Measurements from ENCODE around the gene UBE3D.
"Not testable (repeated sequence)": the region's sequence is repeated elsewhere in the genome, so short reads cannot be mapped to it uniquely, and the experiment has no call there.

The UBE3D gene

DNA sequence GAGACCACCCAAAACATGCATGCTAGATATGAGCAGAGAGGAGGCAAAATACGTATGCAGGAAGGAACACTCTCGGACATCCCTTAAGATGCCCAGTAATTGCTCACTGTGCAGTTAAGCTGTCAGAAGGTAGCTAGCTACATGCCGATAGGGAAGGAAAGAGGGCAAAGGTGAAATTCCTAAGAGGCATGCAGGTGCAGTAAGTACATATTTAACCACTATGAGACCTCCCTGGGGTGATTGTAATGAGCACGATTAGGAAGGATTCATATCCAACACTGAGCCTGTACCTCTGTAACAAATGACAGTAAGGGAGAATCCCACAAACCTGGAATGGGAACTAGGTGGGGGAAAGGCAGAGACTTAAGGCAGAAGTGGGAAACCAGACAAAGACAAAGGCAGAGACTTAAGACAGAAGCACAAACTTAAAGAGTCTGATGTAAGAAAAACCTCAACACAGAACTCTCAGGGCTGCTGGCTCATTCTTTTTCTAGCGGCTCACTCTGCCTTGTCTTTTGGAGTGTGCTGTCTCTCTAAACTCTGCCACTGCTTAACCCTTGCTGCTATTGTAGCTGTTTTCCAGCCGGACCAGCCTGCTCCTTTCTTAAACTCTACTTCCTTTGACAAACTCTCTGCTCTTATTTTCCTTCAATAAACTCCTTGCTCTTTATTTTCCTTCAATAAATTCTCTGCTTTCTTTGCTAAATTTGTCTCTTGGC lies 148.1 kb downstream of the UBE3D start:
- no peak overlapping the region for H3K4me3 ChIP-seq (ENCODE audit: low read depth, low read length)

GRCh38 chr6:82915666-82916065 lies 150.0 kb downstream of the UBE3D start:
- no peak overlapping the region for H3K4me3 ChIP-seq (ENCODE audit: low read depth, low read length)

DNA sequence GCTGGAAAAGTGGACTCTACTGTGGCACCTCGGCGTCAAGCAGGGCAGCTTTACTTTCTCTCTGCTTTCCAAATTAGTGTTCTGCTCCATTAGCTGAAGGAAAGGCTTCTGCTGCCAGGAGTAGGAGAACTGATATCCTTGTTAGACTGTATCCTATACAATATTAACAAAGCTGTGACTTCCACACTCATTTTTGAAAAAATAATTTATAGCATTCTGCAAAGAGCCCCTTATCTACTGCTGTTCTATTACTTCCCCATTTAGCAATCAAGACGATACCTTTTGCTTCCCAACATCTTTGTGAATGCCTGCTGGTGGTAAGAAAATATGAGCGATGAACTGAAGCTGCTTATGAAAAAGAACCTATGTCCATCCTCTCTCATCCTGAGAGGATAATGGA lies 151.1 kb downstream of the UBE3D start:
- no peak overlapping the region for H3K4me3 ChIP-seq (ENCODE audit: low read depth, low read length)

DNA sequence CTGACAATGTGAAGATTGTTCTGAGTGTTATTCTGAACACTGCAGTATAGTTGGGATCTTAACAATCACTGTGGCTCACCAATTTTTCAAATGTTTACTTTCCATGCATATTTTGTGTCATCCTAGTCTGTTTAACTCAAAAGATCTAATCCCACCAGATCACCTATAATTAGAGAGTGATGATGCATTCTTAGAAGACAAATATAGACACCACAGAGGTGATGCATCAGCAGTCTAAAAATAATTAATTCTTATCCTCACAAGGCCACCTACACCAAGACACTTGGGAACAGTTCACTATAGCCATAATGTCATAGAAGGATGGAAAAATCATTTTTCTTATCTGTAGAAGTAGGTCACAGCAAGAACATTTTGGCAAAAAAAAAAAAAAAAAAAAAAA lies 154.8 kb downstream of the UBE3D start:
- H3K4me3 ChIP-seq (ENCODE audit: low read depth, low read length): no peak overlapping the region

DNA sequence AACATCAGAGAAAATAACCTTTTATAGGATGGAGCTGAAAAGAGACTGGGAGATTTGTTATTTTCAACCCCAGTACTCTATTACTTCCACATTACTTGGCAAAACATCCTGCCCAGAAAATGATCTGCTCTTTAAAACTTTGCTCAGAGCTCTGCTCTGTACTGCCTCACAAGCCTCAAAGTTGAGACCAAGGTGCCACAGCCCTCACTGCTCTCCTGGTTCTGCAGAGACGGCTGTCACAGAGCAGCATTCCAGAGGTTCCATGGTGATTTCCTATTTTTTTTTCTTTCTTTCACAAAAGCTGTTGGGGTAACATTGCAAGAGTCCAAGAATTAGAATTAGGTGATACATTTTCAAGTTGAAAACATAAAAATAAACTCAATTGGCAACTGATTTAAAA lies 155.2 kb downstream of the UBE3D start:
- no peak overlapping the region for H3K4me3 ChIP-seq (ENCODE audit: low read depth, low read length)

- H3K4me3 ChIP-seq (ENCODE audit: low read depth, low read length): no peak overlapping the region
Measured at GRCh38 chr6:82909551-82909950, 156.1 kb downstream of the UBE3D start.

DNA sequence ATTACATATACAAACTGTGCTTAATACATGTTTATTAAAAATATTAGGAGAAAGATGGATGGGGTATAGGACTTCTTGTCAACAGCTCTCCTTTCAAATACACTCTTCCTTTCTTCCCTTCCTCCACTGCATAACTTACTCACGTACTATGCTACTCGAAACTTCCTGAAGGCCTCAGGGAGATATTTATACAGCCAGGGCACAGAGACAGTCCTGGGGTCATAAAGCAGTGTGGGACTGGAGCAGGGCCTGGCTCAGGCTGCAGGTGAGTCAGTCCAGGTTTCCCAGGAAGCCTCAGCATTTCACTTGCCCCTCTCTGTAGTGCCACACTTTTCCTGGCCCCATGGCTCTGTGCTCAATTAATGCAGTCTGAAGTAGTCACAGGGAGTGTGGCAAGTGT lies 157.0 kb downstream of the UBE3D start:
- H3K4me3 ChIP-seq (ENCODE audit: low read depth, low read length): no peak overlapping the region

- H3K4me3 ChIP-seq (ENCODE audit: low read depth, low read length): no peak overlapping the region
Measured at GRCh38 chr6:82906951-82907350, 158.7 kb downstream of the UBE3D start.

DNA sequence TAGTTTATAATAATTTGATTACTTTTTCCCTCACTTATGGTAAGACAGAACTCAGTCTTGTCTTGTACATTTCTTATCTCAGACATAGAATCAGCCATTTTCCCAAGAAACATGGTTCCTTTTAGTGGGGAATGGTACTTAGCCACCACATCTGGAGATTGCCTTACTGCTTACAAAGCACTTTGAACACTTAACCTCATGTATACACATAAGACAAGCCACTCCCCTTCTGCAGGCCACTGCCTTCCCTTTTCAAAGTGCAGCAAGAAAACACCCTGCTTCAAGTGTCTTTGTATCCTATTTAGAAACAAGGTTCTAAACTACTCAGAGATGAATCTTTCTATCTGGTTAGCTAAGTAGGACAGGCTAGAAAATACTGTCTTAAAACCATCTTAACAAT lies 159.2 kb downstream of the UBE3D start:
- H3K4me3 ChIP-seq (ENCODE audit: low read depth, low read length): no peak overlapping the region

DNA sequence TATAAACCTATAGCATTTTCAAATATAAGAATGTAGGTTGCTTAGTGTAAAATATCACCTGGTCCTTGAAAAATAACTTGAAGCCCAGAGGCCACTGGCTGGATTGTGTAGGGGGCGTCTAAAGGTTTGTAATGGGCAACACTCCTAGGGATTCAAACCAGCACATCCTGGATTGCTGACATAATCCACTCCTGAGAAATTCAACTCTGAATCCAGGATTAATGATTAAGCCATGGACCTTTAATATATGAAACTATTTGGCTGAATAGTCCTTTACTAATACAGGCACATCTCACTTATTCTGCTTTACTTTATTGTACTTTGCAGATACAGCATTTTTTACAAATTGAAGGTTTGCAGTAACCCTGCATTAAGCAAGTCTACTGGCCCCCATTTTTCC lies 160.8 kb downstream of the UBE3D start:
- H3K4me3 ChIP-seq (ENCODE audit: low read depth, low read length): no peak overlapping the region

DNA sequence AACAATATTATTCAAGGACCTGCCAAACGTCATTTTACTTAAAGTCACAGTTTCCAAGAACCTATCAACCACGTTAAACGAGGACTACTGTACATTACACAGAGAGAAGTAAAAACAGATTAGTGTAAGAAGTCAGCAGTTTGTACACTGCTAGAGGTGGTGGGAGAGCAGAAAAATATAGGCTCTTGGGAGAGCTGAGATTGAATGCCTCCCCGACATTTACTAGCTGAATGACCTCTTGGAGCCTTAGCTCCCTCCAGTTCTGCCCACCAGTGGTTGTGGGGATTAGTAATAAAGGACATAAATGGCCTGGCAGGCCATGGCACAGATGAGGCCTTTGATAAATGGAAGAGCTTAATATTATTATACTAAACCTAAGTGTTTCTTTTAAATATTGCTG lies 161.4 kb downstream of the UBE3D start:
- no peak overlapping the region for H3K4me3 ChIP-seq (ENCODE audit: low read depth, low read length)

- no peak overlapping the region for H3K4me3 ChIP-seq (ENCODE audit: low read depth, low read length)
Measured at GRCh38 chr6:82902290-82902689, 163.4 kb downstream of the UBE3D start.

DNA sequence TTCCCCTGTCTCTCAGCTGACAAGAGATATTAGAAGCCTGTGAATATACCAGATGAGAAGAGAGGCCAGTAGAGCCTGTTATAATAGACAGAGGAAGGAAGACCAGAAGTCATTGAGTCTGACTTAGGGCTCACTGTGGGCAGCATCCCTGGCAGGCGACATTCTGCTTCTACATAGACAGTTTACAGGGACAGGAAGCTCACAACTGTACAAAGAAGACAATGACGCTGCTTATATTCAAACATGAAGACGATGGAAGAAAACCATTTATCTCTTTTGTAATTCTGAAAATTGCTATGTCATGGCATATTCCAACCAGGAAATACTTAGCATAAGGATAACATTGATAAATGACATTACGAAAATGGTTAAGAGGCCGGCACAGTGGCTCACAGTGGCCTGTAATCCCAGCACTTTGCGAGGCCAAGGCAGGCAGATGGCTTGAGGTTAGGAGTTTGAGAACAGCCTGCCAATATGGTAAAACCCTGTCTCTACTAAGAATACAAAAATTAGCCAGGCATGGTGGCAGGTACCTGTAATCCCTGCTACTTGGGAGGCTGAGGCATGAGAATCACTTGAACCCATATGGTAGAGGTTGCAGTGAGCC lies 170.9 kb downstream of the UBE3D start:
- H3K4me3 ChIP-seq (ENCODE audit: low read depth, low read length): no peak overlapping the region

DNA sequence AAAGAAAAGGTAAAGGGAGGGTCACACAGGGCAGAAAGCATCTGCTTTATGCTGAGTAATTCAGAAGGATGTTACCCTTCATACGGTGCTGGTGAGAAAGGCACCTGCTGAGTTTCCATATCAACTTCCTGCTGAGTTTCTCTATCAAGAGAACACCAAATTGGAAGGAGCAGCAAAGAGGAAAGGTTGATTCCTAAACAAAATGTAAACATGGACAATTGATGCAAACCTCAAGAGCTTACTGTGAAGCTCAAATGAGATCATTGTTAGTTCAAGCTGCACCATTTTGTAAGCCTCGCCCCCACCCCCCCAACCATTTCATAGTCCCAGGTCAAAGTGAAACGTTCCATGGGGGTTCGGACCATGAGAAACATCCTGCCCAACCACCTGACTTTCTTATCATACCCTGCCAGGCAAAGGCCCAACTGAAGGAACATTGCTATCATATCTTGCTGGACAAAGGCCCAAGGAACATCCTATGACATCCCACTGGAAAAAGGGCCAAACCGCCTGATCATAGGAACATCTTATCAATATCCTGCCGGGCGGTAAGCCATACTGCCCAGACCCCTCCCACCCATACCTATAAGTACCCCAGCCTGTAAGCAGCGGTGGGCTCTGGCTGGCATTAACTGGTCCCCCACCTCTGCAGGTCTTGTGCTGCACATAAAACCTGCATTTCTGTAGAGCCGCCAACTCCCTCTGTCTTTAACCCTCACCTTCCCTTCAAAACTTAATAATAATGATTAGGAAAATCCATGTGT lies 171.6 kb downstream of the UBE3D start:
- H3K4me3 ChIP-seq (ENCODE audit: low read depth, low read length): no peak overlapping the region

DNA sequence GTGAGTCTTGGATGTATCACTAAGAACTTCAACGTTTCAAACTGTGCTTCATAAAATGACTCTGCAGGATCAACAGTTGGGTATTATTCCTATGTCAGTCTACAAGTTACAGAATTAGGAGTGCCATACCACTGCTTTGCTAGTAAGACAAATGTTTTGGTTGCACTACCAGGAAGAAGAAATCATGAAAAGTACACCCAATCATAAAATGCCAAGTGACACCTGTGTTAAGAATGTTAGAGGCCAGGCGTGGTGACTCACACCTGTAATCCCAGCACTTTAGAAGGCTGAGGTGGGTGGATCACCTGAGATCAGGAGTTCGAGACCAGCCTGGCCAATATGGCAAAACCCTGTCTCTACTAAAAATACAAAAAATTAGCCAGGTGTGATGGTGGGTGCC lies 174.1 kb downstream of the UBE3D start:
- not testable (repeated sequence) for H3K4me3 ChIP-seq (ENCODE audit: low read depth, low read length)

DNA sequence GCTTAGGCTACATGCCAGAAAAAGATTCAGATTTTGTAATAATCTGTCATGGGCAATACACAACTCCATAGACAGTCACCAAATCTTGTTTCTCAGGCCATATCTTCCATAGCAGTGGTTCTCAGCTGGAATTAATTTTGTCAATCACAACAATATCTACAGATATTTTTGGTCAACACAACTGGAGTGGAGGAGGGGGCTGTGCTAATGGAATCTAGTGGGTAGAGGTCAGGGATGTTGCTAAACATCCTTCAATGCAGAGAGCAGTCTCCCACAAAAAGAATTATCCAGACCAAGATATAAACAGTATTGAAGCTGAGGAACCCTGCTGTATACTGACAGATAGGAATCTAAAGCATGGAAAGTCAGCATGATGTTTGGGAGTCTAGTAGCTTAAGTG lies 174.6 kb downstream of the UBE3D start:
- H3K4me3 ChIP-seq (ENCODE audit: low read depth, low read length): no peak overlapping the region

- no peak overlapping the region for H3K4me3 ChIP-seq (ENCODE audit: low read depth, low read length)
Measured at GRCh38 chr6:82890240-82890639, 175.4 kb downstream of the UBE3D start.

GRCh38 chr6:82889143-82889542 lies 176.5 kb downstream of the UBE3D start:
- no peak overlapping the region for H3K4me3 ChIP-seq (ENCODE audit: low read depth, low read length)

DNA sequence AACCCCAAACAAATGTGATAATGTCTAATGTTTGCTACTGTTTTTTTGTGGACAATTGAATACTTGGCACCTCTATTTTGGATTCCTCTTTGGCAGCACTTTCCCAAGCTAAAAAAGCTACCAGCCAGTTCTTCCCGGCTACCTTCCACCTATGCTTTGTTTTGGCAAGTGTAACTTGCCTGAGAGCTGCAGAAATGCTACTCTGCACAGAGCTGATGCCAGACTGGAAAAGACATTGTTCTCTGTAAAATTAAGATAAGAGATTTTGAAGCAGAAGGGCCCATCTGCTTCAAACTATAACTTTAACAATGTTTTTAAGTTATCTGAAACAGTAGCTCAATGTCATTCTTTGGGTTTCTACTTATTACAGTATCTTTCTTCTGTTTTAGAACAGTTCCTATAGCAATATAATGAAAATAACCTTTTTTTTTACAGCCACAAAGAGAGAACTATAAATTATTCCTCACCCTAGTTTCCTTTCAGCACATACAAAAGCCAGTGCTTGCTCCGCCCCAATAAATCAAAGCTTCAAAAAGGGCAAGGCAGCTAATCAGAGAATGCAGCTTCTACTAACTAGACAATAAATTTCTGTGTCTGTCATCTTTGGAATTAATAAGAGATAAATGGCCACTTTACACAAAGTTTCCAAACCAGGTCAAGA lies 183.1 kb downstream of the UBE3D start:
- H3K4me3 ChIP-seq (ENCODE audit: low read depth, low read length): no peak overlapping the region

DNA sequence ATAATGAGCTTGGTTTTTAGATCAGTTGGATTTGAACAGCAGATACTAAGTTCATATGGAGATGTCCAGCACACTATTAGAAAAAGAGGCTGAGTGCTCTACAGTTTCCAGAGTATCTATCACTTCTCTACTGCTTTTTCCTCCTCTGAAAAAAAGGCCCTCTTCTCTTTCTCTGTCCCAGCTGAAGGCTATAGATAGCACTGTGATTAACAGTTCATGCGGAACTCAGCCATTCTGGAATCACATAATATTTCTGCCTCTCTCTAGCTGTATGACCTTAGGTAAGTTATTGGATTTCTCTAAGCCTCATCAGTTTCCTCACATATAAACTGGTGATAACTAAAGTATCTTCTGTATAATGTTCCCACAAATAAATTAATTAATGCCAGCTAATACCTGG lies 184.1 kb downstream of the UBE3D start:
- no peak overlapping the region for H3K4me3 ChIP-seq (ENCODE audit: low read depth, low read length)

DNA sequence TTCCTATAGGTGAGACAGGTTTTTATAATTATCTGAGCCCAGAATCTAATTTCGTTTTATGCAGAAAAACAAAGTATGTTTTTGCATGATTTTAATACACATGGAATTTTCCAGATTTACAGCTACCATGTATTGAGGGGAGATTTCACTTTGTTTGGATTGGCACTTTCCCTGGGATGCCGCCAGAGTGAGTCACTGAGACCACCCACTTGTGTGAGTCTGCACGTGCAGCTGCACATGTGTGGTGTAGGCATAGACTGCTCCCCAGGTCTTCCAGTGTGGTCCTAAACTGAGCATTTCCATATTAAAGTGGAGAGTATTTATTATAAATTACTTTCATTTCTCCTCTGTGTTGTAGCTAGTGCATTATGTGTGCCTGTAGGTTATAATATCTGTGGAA lies 186.8 kb downstream of the UBE3D start:
- no peak overlapping the region for H3K4me3 ChIP-seq (ENCODE audit: low read depth, low read length)

All from iPS-11a (cell line).